ELF-1 (cell line): ENCODE measurements around the gene ANKRD40CL.
"Not testable (repeated sequence)": the region's sequence is repeated elsewhere in the genome, so short reads cannot be mapped to it uniquely, and the experiment has no call there.

Experiments
- DNase-seq: peaks from one replicate; pipeline ENCODE4 v3.0.0-alpha.2; 2016; ENCODE audit warnings: low read depth, low spot score

Gene ANKRD40CL, protein sequence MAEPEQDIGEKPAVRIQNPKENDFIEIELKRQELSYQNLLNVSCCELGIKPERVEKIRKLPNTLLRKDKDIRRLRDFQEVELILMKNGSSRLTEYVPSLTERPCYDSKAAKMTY

DNA sequence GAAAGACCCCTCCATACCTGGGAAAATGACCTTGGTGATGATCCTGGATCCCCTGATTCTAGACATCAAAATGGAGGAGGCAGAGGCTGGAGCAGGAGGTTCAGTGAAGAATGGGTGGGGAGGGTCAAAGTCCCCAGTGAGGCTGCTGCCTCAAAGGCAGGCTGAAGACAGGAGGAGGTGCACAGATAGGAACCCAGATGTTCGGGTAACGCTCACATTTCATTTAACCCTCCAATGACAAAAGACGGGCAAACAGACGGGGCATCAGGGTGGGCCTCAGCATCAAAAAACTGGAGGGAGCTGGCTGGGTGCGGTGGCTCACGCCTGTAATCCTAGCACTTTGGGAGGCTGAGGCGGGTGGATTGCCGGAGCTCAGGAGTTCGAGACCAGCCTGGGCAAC is at the start of gene ANKRD40CL:
Gene ANKRD40CL, minus strand, starts transcription at position 73 of the 400 bp plus-strand sequence. CDS start 605 bp downstream, outside the sequence.
- no peak for DNase-seq

DNA sequence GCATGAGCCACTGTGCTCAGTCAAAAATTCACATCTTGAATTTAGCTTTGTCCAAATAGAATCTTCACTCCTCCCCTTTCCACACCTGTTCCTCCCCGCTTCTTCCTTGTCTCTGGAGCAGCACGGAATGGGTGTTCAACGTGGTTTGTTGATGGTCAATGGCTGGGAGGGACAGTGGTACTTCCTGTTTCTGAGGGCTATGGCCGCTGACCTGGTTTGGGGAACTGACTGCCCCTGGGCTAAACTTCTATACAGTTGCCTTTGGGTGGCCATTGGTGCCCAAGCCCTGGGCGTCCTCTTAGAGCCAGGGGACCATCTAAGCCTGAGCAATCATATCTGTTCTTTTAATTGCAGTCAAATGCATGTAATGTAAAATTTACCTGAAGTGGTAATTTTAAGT is 49.0 kb upstream of the ANKRD40CL start:
- DNase-seq, result no peak

GRCh38 chr17:50815400-50815799 is 48.1 kb upstream of the ANKRD40CL start:
- no peak for DNase-seq

DNA sequence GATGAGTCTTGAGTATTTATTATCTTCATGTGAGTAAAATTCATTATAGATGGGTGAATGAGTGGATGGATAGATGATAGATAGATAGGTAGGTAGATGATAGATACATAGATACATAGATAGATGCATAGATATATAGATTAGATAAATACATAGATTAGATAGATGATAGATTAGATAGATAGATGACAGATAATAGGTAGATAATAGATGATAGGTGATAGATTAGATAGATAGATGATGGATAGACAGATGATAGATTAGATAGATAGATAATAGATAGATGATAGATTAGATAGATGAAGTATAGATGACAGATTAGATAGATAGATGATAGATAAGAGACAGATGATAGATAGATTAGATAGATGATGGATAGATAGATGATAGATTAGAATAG is 46.3 kb upstream of the ANKRD40CL start:
- no peak for DNase-seq

- DNase-seq, result no peak
These were observed 41.6 kb upstream of the ANKRD40CL start for GRCh38 chr17:50808888-50809287.

GRCh38 chr17:50808413-50808812 is 41.1 kb upstream of the ANKRD40CL start:
- no peak for DNase-seq

- DNase-seq, result no peak
These were observed 40.4 kb upstream of the ANKRD40CL start for GRCh38 chr17:50807675-50808074.

GRCh38 chr17:50807009-50807408 is 39.7 kb upstream of the ANKRD40CL start:
- DNase-seq, result no peak

DNA sequence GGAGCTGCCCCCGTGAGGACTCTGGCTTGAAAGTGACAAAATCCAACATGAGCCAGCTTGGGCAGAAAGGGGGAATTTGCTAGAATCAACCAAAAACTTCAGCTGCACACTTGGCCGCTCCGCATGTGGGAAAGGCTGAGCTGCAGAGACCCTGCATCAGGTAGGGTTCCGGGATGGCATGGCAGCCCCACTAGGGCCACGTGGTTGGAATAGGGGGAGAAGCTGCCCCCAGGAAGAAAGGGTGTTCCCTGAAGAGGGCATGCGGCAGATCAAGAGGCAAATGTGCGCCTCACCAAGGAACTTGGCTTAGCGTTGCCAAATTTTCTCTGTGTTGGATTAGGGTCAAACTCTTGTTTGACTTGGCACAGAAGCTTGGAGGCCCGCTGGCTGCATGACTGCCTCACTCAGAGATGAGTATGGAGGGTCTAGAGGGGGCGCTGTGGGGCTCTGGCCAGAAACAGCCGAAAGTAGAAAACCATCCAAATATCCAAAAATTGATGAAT is 38.9 kb upstream of the ANKRD40CL start:
- no peak for DNase-seq

DNA sequence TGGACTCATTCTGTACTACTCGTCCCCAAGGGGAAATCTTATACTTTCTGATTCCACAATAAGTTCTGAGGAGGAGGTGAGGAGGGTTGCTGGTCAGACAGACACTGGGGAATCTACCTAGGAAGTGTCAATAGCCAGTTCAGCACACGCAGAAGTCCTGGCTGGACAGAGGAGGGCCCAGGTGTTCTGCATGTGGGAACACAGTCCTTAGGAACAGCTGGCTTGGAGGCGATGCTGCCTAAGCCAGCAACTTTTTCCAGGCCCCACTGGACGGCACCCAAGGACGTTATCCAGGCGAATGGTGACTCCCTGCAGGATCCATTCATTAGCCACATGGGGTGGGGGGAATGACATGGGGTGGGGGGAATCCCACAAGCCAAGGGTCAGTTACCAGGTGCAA is 38.2 kb upstream of the ANKRD40CL start:
- no peak for DNase-seq

- not testable (repeated sequence) for DNase-seq
These were observed 37.6 kb upstream of the ANKRD40CL start for GRCh38 chr17:50804749-50805475.

DNA sequence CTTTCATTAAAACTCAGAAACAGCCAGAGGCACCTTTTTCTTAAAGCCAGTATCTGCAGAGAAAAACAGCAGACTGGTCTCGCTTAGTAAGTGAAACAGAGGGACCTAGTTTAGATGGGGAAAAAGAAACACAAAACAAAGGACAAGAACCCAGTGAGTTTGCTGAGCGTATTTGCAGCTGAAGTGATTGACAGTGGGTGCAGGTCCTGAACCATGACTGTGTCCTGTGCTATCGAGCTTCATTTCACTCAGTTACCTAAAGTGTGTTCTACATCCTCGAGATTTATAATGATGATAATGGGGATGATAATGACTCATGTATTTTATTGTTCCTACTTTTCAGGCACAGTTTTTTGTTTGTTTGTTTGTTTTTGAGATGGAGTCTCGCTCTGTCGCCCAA is 36.4 kb upstream of the ANKRD40CL start:
- DNase-seq, result no peak

DNA sequence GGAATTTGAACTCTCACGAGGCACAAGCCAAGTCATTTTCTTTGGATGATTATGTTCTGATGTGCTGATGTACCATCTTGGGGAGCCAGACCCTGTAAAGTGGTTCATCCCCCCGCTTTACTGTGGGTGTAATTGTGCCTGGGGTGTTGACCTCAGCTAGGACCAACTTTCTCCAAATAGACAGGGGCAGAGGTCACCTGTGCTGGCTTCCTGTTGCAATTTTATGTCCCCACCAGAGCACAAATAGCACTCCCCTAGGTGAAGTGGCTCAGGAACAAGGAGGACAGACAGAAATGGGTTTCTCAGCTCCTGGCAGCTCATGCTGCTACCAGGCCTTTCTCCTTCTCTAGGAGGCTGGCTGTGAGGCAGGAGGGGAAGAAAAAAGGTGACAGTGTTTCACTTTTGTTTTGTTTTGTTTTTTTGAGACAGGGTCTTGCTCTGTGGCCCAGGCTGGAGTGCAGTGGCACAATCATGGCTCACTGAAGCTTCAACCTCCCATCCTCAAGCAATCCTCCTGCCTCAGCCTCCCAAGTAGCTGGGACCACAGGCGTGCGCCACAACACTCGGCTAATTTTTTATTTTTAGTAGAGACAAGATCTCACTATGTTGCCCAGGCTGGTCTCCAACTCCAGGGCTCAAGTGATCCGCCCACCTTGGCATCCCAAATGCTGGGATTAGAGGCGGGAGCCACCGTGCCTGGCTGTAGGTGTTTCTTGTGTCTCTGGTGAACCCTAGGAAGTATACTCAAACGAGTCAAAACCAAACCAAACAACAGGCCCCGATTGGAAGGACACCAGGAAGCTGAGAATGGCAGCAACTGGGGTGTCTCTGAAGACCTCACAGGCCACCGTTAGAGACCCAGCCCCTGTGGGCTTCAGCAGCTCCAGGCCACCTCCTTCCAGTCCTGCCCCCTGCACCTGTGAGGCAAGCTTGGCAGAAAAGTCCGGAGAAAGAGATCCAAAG is 35.6 kb upstream of the ANKRD40CL start:
- no peak for DNase-seq

GRCh38 chr17:50800196-50800700 is 32.9 kb upstream of the ANKRD40CL start:
- no peak for DNase-seq

GRCh38 chr17:50799582-50799981 is 32.3 kb upstream of the ANKRD40CL start:
- no peak for DNase-seq

DNA sequence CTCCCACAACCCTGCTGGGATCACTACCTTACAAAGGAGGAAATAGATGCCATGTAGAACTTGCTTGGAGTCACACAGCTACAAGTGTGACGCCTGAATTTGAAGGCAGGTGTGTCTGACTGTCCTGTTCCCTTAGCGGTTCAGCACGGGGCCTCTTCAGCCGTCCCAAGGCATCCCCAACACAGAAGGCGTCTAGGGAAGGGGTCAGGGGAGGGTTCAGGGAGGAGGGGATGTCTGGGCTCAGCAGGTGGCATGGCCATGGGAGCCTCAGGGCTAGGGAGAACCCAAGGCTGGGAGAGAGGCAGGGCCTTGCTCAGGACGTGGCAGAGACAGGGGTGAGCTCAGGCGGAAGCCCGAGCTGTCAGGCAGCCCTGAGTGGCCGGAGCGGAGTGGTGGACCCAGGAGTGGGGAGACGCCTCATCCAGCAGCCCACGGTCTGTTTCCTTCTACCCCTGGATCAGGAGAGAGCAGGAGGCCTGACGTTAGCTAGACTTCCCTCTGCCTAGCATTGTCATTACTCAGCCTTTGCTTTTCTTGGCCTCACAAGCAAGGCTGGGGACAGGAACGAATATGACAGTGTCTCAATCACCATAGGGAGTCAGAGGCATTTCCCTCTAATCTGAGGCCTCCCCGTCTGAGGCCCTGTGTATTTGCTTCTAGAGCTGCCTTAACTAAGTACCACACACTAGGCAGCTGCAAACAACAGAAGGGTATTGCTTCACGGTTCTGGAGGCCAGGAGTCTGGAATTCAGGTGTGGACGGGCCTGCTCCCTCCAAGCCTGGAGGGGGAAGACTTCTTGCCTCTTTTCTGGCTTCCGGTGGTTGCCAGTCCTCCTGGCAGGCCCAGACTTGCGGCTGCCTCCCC is 31.3 kb upstream of the ANKRD40CL start:
- DNase-seq, result peak; percentile 65

DNA sequence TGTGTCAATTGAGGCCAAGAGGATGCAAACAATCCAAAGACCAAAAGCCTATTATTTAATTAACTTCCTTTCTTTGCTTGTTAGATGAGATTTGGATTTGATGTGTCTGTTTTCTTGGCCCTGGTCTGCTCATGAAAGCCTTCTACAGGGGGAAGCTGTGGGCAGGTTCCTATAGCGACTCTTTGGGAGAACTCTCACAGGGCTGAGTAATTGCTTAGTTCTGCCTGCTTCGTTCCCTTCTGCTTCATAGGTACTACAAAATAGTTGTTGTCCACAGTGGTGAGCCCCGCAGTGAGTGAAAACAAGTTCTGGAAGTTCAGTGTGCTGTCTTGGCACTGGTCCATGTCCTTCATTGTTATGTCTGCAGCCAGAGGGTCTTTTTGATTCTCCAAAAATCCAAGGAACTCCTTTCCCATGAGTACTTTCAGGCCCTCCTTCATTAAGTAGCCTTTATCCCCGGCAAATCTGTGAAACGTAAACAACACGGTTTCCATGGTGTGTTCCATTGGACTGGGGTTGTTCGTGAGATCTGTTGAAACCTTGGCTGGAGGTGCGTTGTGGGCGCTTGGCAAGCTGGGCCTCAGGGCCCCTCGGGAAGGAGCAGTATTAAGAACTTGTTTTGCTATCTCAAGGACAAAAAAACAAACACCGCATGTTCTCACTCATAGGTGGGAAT is 30.0 kb upstream of the ANKRD40CL start:
- DNase-seq, result no peak

DNA sequence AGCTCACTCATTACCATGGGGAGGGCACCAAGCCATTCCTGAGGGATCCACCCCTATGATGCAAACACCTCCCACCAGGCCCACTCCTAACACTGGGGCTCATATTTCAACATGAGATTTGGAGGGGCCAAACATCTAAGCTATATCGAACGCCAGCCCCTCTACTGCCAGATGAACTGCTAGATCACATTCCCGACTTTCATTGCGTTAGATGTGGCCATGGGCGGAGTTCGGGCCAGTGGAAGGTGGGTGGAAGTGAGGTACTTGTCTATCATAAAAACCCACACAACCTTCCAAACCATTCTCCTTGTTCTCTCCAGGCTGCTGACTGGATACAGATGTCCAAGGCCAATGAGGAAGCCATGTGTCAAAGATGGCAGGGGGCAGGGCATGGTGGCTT is 27.0 kb upstream of the ANKRD40CL start:
- no peak for DNase-seq

GRCh38 chr17:50793007-50793406 is 25.7 kb upstream of the ANKRD40CL start:
- DNase-seq, result no peak

DNA sequence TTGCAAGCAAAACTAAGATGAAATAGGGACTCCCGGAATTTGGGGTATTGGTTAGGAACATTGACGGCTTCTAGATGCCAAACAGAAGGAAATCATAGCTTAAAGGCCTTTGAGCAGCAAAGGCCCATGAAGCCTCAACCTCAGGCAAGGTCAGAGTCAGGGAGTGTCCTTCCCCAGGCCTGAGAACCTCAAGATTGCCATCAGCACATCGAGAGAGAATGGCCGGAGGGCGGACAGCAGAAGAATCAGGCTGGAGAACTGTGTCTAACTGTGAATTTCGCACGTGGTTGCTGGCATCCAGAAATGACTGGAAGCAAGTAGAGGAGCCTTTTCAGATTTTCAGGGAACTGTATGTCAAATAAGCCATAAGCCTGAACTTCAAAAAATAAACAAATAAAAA is 24.8 kb upstream of the ANKRD40CL start:
- DNase-seq, result no peak
